LNCaP clone FGC (cell line): Measurements from ENCODE around the gene UBE2J2.

Source experiments
- DNase-seq: peaks from one replicate; pipeline ENCODE4 v3.0.0-alpha.2; 2011; ENCODE audit warnings: low read depth
- H3K4me3 ChIP-seq: 2 replicates; pipeline ENCODE4 v1.5.1; 2011; ENCODE audit warnings: mild to moderate bottlenecking, low read depth, low read length, control low read depth
- CTCF ChIP-seq: IDR thresholded peaks from 2 replicates; pipeline ENCODE4 v1.5.1; 2012; ENCODE audit warnings: mild to moderate bottlenecking; ENCODE audit not compliant: control insufficient read depth, insufficient read depth; ENCODE audit errors: extremely low read depth

UBE2J2 gene

GRCh38 chr1:1232796-1233566 lies 40.7 kb downstream of the UBE2J2 start:
- TF ChIP-seq CTCF, result no peak
- no peak for DNase-seq
- peak overlapping the region; percentile 24 for H3K4me3 ChIP-seq

GRCh38 chr1:1232208-1232795 lies 41.4 kb downstream of the UBE2J2 start, which contains the start of gene B3GALT6:
TSS of gene B3GALT6 (plus strand) at chr1:1232237. CDS start at chr1:1232279, 42 bp downstream.
- DNase-seq, result no peak
- H3K4me3 ChIP-seq, result peak within 1 kb of the TSS; percentile 87
- TF ChIP-seq CTCF, result no peak

- DNase-seq, result peak; percentile 81
These were observed 42.0 kb downstream of the UBE2J2 start, which contains the start of gene SDF4 for GRCh38 chr1:1231400-1232207. TSS of gene SDF4 (minus strand) at chr1:1232001. CDS start at chr1:1228772, 3,229 bp downstream.

GRCh38 chr1:1230656-1231399 lies 42.8 kb downstream of the UBE2J2 start:
- peak overlapping the region; percentile 87 for H3K4me3 ChIP-seq
- TF ChIP-seq CTCF, result peak; percentile 23; the same call in 1 of the 2 replicates
- peak; percentile 82 for DNase-seq

More at GRCh38 chr1:1231400-1232207, 42.0 kb downstream of the UBE2J2 start, which contains the start of gene SDF4:
- H3K4me3 ChIP-seq, result peak within 1 kb of the TSS; percentile 87
- TF ChIP-seq CTCF, result no peak

- TF ChIP-seq CTCF, result no peak
- no peak for DNase-seq
- H3K4me3 ChIP-seq, result peak overlapping the region; percentile 87; the same call in 1 of the 2 replicates
These were observed 43.9 kb downstream of the UBE2J2 start for GRCh38 chr1:1229770-1230169.
